Measurements from ENCODE around the gene PCSK6. TPM values are rescaled to one million over a fixed set of nuclear protein-coding genes. Genes with fewer than 3 reads are reported as not detected.

Gene PCSK6
- total and polyA plus RNA-seq, 7 donors: 8.3 to 32.7 (median 13.3) TPM

DNA sequence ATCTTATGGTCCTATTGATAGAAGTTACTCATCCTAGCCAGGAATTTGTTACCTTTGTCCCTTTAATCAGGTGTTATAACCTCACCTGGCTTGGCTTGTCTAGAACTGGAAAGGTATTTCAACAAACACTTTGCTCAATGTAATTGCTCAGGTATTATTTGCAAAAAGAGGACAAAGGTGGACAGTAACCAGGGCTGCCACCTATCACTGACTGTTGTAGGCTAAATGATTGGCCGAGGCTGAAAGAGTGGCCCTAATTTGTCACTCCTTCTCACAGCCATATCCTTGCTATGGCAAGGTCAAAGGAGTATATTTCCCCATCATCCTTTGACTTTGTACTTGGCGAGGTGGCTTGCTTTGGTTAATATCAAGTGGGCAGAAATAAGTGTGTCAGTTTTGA, 209.5 kb downstream of the PCSK6 start:
- Histone ChIP-seq H3K9me3 (no peaks in the 10 kb centered on the region), H3K4me3 (no peak overlapping the region), H3K27ac (no peak overlapping the region), H3K4me1 (peaks cover 23% of the 10 kb centered on the region), H3K27me3 (ENCODE audit: insufficient read depth in 3 of 3, low read length in 2 of 3) (no peaks in the 10 kb centered on the region), H3K36me3 (ENCODE audit: insufficient read depth in 1 of 2, low read depth in 1 of 2) (peaks cover 9 to 70% of the 10 kb centered on the region in 2 donors)
- ATAC-seq (no peak), DNase-seq (no peak)
- WGBS, 3 donors: 82 to 90% (median 89%) methylated on average over 2 of the region's 2 CpGs
- intact Hi-C loops (cut with DNase I): no loop called here
- TF ChIP-seq CTCF (IDR thresholded peaks at IDR 0.05): no peak

GRCh38 chr15:101277943-101278564, 211.5 kb downstream of the PCSK6 start:
- Histone ChIP-seq H3K27me3 (ENCODE audit: insufficient read depth in 3 of 3, low read length in 2 of 3) (no peaks in the 10 kb centered on the region), H3K36me3 (ENCODE audit: insufficient read depth in 1 of 2, low read depth in 1 of 2) (peaks cover 10 to 70% of the 10 kb centered on the region in 2 donors), H3K4me3 (peak overlapping the region; percentile 72), H3K9me3 (no peaks in the 10 kb centered on the region), H3K27ac (peak overlapping the region; percentile 89), H3K4me1 (peaks cover 35% of the 10 kb centered on the region)
- DNase-seq (no peak), ATAC-seq (peak in 2 of 4 donors; percentile 26 to 47)
- WGBS, 3 donors: 31 to 33% (median 31%) methylated on average over 12 of the region's 12 CpGs
- no peak for TF ChIP-seq CTCF (IDR thresholded peaks at IDR 0.05)
- intact Hi-C loops (cut with DNase I): loop anchor here in 1 of 2 donors (2.0 kb wide), 1 partner anchor 15 kb away; no protein-coding TSS in a partner anchor

DNA sequence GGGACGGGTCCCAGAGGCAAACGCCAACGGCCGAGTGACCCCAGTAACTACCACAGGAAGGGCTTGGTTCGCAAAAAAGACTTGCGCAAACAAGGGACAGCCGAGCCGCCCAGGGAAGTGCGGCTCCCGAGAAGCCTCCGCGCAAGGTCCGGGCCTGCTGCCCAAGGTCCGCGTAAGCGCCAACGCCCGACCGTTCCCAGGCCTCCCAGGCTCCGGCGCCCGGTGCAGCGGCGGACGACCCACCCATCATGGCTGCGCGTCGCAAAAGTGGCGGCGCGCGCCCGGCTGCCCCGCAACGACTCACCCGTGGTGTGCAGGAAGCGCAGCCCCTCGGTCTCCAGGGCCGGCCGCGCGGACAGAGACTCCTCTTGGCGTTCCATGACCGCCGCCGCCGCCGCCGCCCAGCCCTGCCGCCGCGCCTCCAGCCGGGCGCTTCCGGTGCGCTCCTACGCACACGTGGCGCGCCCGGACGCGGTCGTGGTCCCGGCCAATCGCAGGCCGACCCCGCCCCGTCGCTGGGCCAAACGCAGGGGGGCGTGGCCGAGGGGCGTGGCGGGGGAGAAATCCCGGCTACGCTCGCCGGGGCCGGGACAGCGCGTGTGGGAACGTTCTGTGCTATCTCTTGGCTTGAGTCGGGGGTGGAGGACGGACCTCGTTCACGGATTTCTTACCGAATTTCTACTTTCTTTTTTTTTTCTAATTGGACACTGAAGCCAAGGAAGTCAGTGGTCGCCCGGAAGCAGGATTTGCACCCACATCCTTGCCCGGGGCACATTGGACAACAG, 212.3 kb downstream of the PCSK6 start, which contains the start of gene SELENOS:
Gene SELENOS, minus strand, starts transcription at position 448 of the 785 bp plus-strand sequence. Its CDS starts 68 bp downstream, at position 380.
- Histone ChIP-seq H3K27me3 (ENCODE audit: insufficient read depth in 3 of 3, low read length in 2 of 3) (no peaks in the 10 kb centered on the region), H3K36me3 (ENCODE audit: insufficient read depth in 1 of 2, low read depth in 1 of 2) (peaks cover 13 to 70% of the 10 kb centered on the region in 2 donors), H3K27ac (peak within 1 kb of the TSS; percentile 89), H3K4me3 (peak within 1 kb of the TSS; percentile 72), H3K4me1 (peaks cover 43% of the 10 kb centered on the region), H3K9me3 (no peaks in the 10 kb centered on the region)
- DNase-seq (peak; percentile 95 to 96), ATAC-seq (peak; percentile 89 to 96 (median 93))
- intact Hi-C loops (cut with DNase I): no loop called here
- TF ChIP-seq CTCF (IDR thresholded peaks at IDR 0.05): no peak
- 0 to 1% (median 0%) methylated on average over 74 to 91 of the region's 91 CpGs for WGBS, 3 donors

GRCh38 chr15:101276501-101277037, 212.9 kb downstream of the PCSK6 start:
- TF ChIP-seq CTCF (IDR thresholded peaks at IDR 0.05): no peak
- Histone ChIP-seq H3K4me3 (peak overlapping the region; percentile 72), H3K36me3 (ENCODE audit: insufficient read depth in 1 of 2, low read depth in 1 of 2) (peaks cover 17 to 70% of the 10 kb centered on the region in 2 donors), H3K27ac (peak overlapping the region; percentile 89), H3K9me3 (no peaks in the 10 kb centered on the region), H3K4me1 (peaks cover 43% of the 10 kb centered on the region), H3K27me3 (ENCODE audit: insufficient read depth in 3 of 3, low read length in 2 of 3) (no peaks in the 10 kb centered on the region)
- 14 to 20% (median 15%) methylated on average over 14 of the region's 14 CpGs for WGBS, 3 donors
- ATAC-seq: no peak
- DNase-seq: no peak
- intact Hi-C loops (cut with DNase I): no loop called here
